Measurements from ENCODE around the gene CNTRL. TPM values are rescaled to one million over a fixed set of nuclear protein-coding genes. Genes with fewer than 3 reads are reported as not detected.

CNTRL gene
- total RNA-seq, 1 experiment from 2014 or later, result 13.4 TPM

- ChIA-PET RAD21 (ENCODE audit: low non-redundant PET in 1 of 2, low total read pairs in 2 of 2, uncharacterized antibody in 2 of 2, unreplicated experiment in 2 of 2) (no interaction called here), POLR2A (no interaction called here), CTCF (no interaction called here)
- Histone ChIP-seq H3K4me3 (replicated peaks in 1 of 2; ENCODE audit: low read depth in 1 of 2, low read length in 2 of 2) (no peak overlapping the region), H3K27ac (ENCODE audit: low read depth, low read length) (no peak overlapping the region), H3K4me1 (ENCODE audit: control insufficient read depth in 1 of 2, insufficient read depth in 2 of 2, low read length in 2 of 2) (peaks cover 0 to 11% of the 10 kb centered on the region in 2 experiments; a peak in 2 of 4 replicates), H3K4me2 (ENCODE audit: low read length) (no peak overlapping the region), H4K20me1 (ENCODE audit: insufficient read depth) (no peaks in the 10 kb centered on the region), H2AFZ (ENCODE audit: low read depth, low read length, poor library complexity, severe bottlenecking) (no peak overlapping the region), H3K9me2 (ENCODE audit: insufficient read depth) (no peaks in the 10 kb centered on the region), H3K9ac (ENCODE audit: low read length) (no peak overlapping the region), H3K36me3 (ENCODE audit: control insufficient read depth in 1 of 2, insufficient read depth in 2 of 2, low read length in 2 of 2) (no peaks in the 10 kb centered on the region), H3K9me3 (ENCODE audit: control insufficient read depth in 1 of 2, insufficient read depth in 1 of 2, low read depth in 1 of 2, low read length in 2 of 2) (no peaks in the 10 kb centered on the region), H3K79me2 (ENCODE audit: insufficient read depth, low read length) (no peaks in the 10 kb centered on the region), H3K27me3 (ENCODE audit: insufficient read depth, low read length) (no peaks in the 10 kb centered on the region)
- ATAC-seq (no peak), DNase-seq (ENCODE audit: low read depth, low spot score) (no peak)
- BruUV-seq (replicated peaks), result no TSS peak
- TF ChIP-seq POLR2A (IDR thresholded peaks at IDR 0.05; ENCODE audit: borderline replicate concordance, extremely low read depth, insufficient read depth, insufficient read length) (no peak), POLR2AphosphoS5 (IDR thresholded peaks at IDR 0.05; ENCODE audit: low read depth, low read length) (no peak), SRF (IDR thresholded peaks at IDR 0.05; ENCODE audit: low read depth) (no peak), CTCF (IDR thresholded peaks at IDR 0.05 in 2 of 3, conservative IDR thresholded peaks at IDR 0.05 in 1 of 3; ENCODE audit: borderline replicate concordance in 1 of 3, insufficient read depth in 1 of 3, low read depth in 2 of 3, low read length in 2 of 3) (no peak), ZBTB33 (IDR thresholded peaks at IDR 0.05; ENCODE audit: extremely low read depth, insufficient replicate concordance, low read length) (no peak), FOSL1 (IDR thresholded peaks at IDR 0.05; ENCODE audit: low read depth) (no peak), CBX3 (IDR thresholded peaks at IDR 0.05; ENCODE audit: low read depth) (no peak), CEBPB (IDR thresholded peaks at IDR 0.05; ENCODE audit: low read depth) (no peak), ZFX (IDR thresholded peaks at IDR 0.05) (no peak), MAX (IDR thresholded peaks at IDR 0.05) (no peak), SP1 (IDR thresholded peaks at IDR 0.05; ENCODE audit: low read depth) (no peak), ELF1 (IDR thresholded peaks at IDR 0.05; ENCODE audit: borderline replicate concordance, low read depth) (no peak), YY1 (IDR thresholded peaks at IDR 0.05; ENCODE audit: extremely low read depth, insufficient replicate concordance, low read depth, low read length) (no peak), RAD21 (IDR thresholded peaks at IDR 0.05; ENCODE audit: low read depth) (no peak), ZNF274 (IDR thresholded peaks at IDR 0.05; ENCODE audit: low read depth, low read length) (no peak), ATF3 (IDR thresholded peaks at IDR 0.05) (no peak), EZH2 (IDR thresholded peaks at IDR 0.05) (no peak), TCF7L2 (IDR thresholded peaks at IDR 0.05; ENCODE audit: borderline replicate concordance, extremely low read depth, insufficient read depth, insufficient read length) (no peak), EGR1 (IDR thresholded peaks at IDR 0.05; ENCODE audit: low read depth) (no peak)
- intact Hi-C loops (cut with micrococcal nuclease), result no loop called here
Measured at GRCh38 chr9:121217609-121218292, 143.0 kb downstream of the CNTRL start.
